Duodenal mucosa (tissue), 2 donors: ENCODE measurements around the gene TPTE2.
"Not testable (repeated sequence)": the region's sequence is repeated elsewhere in the genome, so short reads cannot be mapped to it uniquely, and the experiment has no call there.

Experiments used
- H3K27ac ChIP-seq: one replicate; pipeline ENCODE4 v1.7.0; 2013; ENCODE audit warnings: low read depth, low read length
- H3K27me3 ChIP-seq, 2 donors: one replicate each; pipeline ENCODE4 v1.7.0; 2013; ENCODE audit warnings: low read length in 2 of 2, control low read depth in 1 of 2; ENCODE audit not compliant: insufficient read depth in 2 of 2, control insufficient read depth in 1 of 2
- H3K36me3 ChIP-seq, 2 donors: one replicate each; pipeline ENCODE4 v1.7.0; 2013; ENCODE audit warnings: low read length in 2 of 2, control low read depth in 1 of 2; ENCODE audit not compliant: insufficient read depth in 2 of 2, control insufficient read depth in 1 of 2
- H3K4me1 ChIP-seq, 2 donors: one replicate each; pipeline ENCODE4 v1.7.0; 2013; ENCODE audit warnings: low read length in 2 of 2, control low read depth in 1 of 2; ENCODE audit not compliant: insufficient read depth in 2 of 2, control insufficient read depth in 1 of 2
- H3K4me3 ChIP-seq, 2 donors: one replicate each; pipeline ENCODE4 v1.7.0; 2013; ENCODE audit warnings: low read length in 2 of 2, low read depth in 1 of 2
- H3K9ac ChIP-seq, 2 donors: one replicate each; pipeline ENCODE4 v1.7.0; 2013; ENCODE audit warnings: low read length in 2 of 2, low read depth in 1 of 2
- H3K9me3 ChIP-seq, 2 donors: one replicate each; pipeline ENCODE4 v1.7.0; 2013; ENCODE audit warnings: low read length in 2 of 2, control low read depth in 1 of 2; ENCODE audit not compliant: control insufficient read depth in 1 of 2

TPTE2 gene

DNA sequence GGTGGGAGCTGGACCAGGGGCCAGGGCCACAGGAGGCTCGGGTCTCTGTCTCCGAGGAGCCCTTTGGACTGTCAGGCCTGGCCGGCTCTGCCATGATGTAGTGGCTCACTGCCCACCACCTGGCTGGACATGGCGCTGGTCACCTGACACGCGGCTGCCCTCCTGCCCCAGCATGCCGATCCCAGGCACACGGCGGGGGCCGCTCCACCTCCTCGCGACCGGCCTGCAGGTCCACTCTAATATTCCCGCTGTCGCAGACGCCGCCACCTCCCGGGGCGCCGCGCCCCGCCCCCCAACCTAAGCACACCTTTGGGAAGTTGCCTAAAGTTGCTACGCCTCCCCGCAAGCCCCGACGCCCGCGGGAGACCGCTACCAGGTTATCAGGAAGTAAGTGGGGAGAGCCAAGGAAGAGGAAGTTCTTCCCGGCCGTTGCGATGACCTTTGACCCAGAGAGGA is at the start of gene TPTE2:
TPTE2 (minus strand) TSS at position 406 of the 456 bp plus-strand sequence. CDS start 58,298 bp downstream, outside the sequence.
- H3K36me3 ChIP-seq, H3K9ac ChIP-seq: not testable (repeated sequence)

DNA sequence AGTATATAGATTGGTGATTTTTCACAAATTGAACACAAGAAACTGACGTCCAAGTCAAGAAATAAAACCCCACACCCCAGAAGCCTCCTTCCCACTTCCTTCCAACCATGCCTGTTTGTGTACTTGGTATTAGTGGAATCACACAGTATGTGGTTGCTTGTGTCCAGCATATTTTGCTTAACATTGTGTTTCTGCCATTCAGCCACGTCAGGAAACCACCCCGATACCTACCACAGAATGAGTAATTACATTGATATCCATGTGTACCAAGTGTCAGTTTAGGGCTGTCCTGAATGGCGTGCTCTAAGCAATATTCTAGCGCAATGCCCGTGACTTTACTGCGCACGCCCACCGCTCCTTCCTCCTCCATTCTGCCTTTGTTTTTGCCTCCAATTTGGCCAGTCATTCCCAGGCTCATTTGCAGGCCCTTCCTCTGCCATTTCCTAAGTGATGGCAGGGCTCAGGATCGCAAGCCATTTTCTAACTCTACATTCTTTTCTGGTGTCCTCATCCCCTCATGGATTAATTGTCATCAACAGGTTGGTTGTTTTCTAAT is 46.3 kb upstream of the TPTE2 start:
- Histone ChIP-seq H3K27me3 (peaks cover 0 to 4% of the 10 kb centered on the region in 2 donors), H3K4me1 (no peaks in the 10 kb centered on the region), H3K9me3 (peaks cover 6 to 7% of the 10 kb centered on the region in 2 donors), H3K9ac (no peak overlapping the region), H3K4me3 (no peak overlapping the region), H3K36me3 (no peaks in the 10 kb centered on the region), H3K27ac (no peak overlapping the region)

More for the DNA sequence above, at the start of gene TPTE2:
- H3K4me3 ChIP-seq, H3K4me1 ChIP-seq, H3K9me3 ChIP-seq, H3K27ac ChIP-seq, H3K27me3 ChIP-seq: not testable (repeated sequence)

DNA sequence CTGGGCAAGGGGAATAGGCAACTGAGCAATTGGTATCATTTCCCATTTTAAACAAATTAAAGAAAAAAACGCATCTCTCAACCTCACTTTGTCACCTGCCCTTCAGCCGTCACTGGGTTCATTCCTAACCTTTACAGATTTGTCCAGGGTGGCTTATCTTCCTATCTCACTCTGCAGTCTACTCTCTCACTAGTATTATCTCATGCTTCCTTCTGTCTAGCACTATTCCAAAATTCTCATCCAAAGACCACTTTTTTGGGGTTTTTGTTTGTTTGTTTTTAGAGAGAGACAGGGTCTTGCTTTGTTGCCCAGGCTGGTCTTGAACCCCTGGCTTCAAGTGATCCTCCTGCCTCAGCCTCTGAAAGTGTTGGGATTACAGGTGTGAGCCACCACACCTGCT is 45.4 kb upstream of the TPTE2 start:
- Histone ChIP-seq H3K4me3 (no peak overlapping the region), H3K4me1 (no peaks in the 10 kb centered on the region), H3K9ac (no peak overlapping the region), H3K27ac (no peak overlapping the region), H3K36me3 (no peaks in the 10 kb centered on the region), H3K9me3 (peaks cover 6 to 7% of the 10 kb centered on the region in 2 donors), H3K27me3 (peaks cover 0 to 9% of the 10 kb centered on the region in 2 donors)

DNA sequence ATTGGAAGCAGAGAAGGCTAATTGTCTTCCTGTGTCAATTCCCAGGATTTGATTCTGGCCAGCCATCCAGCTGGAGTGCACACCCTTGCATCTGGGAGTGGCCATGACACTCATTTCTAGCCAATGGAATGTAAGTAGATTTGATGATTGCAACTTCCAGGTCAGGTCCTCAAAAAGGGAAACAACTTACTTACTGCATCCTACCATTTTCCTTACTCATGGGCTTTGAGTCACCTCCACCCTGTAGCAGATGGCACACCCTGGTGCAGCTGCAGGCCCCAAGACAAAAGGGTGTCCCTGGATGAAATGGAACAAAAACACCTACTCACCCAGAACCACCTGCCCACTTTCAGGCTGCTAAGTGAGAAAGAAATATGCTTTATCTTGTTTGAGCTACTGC is 44.8 kb upstream of the TPTE2 start:
- Histone ChIP-seq H3K4me1 (no peaks in the 10 kb centered on the region), H3K9ac (no peak overlapping the region), H3K27me3 (peaks cover 0 to 9% of the 10 kb centered on the region in 2 donors), H3K9me3 (peaks cover 6 to 7% of the 10 kb centered on the region in 2 donors), H3K4me3 (no peak overlapping the region), H3K27ac (no peak overlapping the region), H3K36me3 (no peaks in the 10 kb centered on the region)

DNA sequence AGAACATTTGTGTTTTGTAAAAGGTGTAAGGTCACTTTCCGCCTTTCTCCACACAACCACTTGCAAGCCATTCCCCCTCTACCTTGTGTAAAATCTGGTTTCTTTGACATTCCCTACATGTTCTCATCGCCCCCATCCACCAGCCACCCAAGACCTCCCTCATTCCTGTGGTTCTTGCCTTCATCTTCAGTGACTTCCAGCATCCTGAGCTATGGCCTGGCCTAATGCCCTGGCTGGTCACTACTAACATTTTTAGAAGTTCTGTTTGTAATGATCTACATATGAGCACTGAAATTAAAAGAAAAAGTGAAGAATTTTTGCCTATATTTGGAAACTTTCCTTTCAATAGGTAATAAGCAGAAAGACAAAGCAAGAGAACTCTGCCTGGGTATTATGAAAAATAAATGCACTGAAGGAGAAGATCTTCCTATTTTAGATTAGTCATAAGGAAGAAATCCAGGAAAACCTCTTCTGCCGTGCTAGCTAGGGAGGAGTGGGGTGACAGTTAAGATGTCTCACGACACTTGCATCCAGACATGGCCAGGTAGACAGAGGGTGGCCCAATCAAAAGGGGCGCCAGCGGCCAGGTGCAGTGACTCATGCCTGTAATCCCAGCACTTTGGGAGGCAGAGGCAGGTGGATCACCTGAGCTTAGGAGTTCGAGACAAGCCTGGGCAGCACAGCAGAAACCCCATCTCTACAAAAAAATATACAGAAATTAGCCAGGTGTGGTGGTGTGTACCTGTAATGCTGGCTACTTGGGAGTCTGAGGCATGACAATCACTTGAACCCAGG is 44.0 kb upstream of the TPTE2 start:
- Histone ChIP-seq H3K4me1 (no peaks in the 10 kb centered on the region), H3K4me3 (no peak overlapping the region), H3K27me3 (peaks cover 0 to 9% of the 10 kb centered on the region in 2 donors), H3K36me3 (no peaks in the 10 kb centered on the region), H3K9ac (no peak overlapping the region), H3K9me3 (peaks cover 6 to 7% of the 10 kb centered on the region in 2 donors), H3K27ac (no peak overlapping the region)

DNA sequence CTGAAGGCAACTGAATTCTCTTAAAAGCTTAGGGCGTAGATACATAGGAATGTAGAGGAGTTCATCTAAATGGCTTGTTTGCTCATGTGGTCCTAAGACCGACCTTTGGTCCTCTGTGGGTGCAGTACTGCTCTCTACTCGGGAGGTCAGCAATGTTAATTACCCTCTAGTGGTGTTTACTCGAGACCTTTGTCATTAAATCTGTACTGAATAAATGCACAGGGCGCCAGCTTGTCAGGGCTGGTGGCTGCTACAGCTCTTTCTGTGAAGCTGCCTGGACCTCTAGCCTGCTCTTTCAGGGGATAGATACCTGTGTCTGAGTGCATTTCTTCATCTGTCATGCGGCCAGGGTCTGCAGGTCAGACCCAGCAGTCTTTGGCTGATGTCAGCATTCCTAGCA is 43.0 kb upstream of the TPTE2 start:
- Histone ChIP-seq H3K27me3 (peaks cover 0 to 9% of the 10 kb centered on the region in 2 donors), H3K4me3 (no peak overlapping the region), H3K4me1 (no peaks in the 10 kb centered on the region), H3K9ac (no peak overlapping the region), H3K9me3 (peaks cover 6 to 7% of the 10 kb centered on the region in 2 donors), H3K36me3 (no peaks in the 10 kb centered on the region), H3K27ac (no peak overlapping the region)

DNA sequence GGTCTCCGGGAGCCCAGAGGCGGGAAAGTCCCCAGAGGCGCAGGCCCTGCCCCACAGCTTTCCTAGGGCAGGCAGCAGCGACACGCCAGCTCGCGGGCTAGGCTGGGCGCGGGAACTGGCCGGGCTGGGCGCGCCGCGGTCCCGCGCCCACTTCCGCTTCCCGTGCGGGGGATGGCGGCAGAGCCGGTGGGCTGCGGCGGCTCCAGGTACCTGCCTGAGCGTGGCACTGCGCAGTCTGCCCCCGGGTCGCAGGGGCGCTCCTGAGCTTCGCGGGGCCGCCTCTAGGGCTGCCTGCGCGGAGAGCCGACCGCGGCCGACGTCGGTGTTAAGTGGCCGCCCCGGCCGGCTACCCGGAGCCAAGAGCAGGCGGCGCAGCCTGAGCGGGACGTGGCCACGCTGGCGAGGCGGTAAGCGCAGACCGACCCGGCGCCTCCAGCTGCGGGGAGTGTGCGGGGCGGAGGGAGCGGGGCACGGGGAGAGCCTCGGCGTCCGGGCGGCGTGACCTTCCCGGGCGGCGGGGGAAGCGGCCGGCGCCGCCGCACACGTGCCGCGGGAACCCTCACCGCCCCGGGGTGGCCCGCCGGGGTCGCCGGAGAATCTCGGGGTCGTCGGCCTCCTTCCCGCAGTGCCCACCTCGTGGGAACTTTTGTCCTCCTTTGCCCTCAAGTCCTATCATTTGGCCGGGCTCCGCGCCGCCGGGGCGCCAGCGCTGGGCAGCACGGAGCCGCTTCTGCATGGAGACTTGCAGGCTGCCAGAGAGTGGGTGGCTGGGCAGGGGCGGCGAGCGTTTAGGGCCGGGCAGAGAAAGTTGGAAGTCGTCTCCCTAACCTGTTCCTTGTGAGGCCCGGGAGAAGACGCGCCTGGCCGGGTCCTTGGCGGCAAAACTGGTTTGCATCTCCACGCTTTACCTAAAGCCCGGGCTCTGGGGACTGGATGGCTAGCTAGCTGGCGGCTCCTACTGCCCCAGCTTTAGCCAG is 40.7 kb upstream of the TPTE2 start:
- no peaks in the 10 kb centered on the region for H3K36me3 ChIP-seq
- peaks cover 6 to 7% of the 10 kb centered on the region in 2 donors for H3K9me3 ChIP-seq
- H3K4me3 ChIP-seq: peak overlapping the region; percentile 62 to 70
- peak overlapping the region in 1 of 2 donors; percentile 43 for H3K9ac ChIP-seq
- peaks cover 0 to 9% of the 10 kb centered on the region in 2 donors for H3K27me3 ChIP-seq
- no peak overlapping the region for H3K27ac ChIP-seq
- H3K4me1 ChIP-seq: no peaks in the 10 kb centered on the region

DNA sequence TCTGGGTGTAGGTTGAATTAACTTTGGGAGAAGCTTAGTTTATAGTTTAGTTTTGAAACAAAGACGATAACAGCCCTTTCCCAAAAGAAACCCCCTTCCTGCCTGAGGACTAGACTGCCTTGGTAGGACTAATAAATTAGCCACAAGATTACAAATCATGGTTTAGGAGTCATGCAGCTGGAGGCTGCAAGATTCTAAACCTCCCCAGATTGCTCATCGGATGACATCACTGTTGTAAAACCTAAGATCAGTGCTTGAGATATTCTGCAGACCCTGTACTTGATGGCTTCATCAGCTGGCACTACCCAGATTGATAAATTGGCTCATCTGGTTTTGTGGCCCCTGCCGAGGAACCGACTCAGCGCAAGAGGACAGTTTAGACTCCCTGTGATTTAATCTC is 36.2 kb upstream of the TPTE2 start:
- no peaks in the 10 kb centered on the region for H3K9me3 ChIP-seq
- H3K36me3 ChIP-seq: no peaks in the 10 kb centered on the region
- no peak overlapping the region for H3K27ac ChIP-seq
- H3K4me3 ChIP-seq: no peak overlapping the region
- no peak overlapping the region for H3K9ac ChIP-seq
- H3K27me3 ChIP-seq: peaks cover 0 to 4% of the 10 kb centered on the region in 2 donors
- H3K4me1 ChIP-seq: no peaks in the 10 kb centered on the region

DNA sequence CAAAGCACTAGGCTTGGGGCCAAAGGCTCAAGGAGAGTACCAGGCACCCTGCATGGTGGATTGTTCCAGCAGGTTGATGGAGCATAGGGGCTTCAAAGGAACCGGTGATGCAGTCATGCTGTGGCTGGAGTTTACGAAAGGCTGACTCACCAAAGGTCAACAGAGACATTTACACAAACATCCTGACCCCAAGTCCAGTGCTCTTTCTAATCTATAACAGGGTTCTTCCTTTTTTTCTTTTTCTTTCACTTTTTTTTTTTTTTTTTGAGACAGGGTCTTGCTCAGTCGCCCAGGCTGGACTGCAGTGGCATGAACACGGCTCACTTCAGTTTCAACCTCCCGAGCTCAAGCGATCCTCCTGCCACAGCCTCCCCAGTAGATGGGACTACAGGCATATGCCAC is 35.6 kb upstream of the TPTE2 start:
- no peaks in the 10 kb centered on the region for H3K4me1 ChIP-seq
- H3K27me3 ChIP-seq: no peaks in the 10 kb centered on the region
- H3K4me3 ChIP-seq: no peak overlapping the region
- H3K27ac ChIP-seq: no peak overlapping the region
- H3K9me3 ChIP-seq: no peaks in the 10 kb centered on the region
- no peaks in the 10 kb centered on the region for H3K36me3 ChIP-seq
- H3K9ac ChIP-seq: no peak overlapping the region
